Vagina (tissue), 2 donors: Measurements from ENCODE around the gene DIS3L. TPM values are rescaled to one million over a fixed set of nuclear protein-coding genes. Genes with fewer than 3 reads are reported as not detected.
A peak's percentile ranks its signal among the peaks of the same experiment; 100 is the strongest.

ENCODE experiments used
- DNase-seq, 2 donors: peaks; one replicate each; pipeline ENCODE4 v3.0.0-alpha.2; 2017; ENCODE audit errors: extremely low spot score in 2 of 2
- H3K27ac ChIP-seq: fragments of 200-600 bp; sonication (generic); one replicate; pipeline ENCODE4 v1.5.1; 2019
- H3K27me3 ChIP-seq: fragments of 200-600 bp; sonication (generic); one replicate; pipeline ENCODE4 v1.5.1; 2019
- H3K36me3 ChIP-seq, 2 donors: fragments of 200-600 bp; sonication (generic); one replicate each; pipeline ENCODE4 v1.5.1; 2017 to 2019
- H3K4me1 ChIP-seq: fragments of 200-600 bp; sonication (generic); one replicate; pipeline ENCODE4 v1.5.1; 2019
- H3K4me3 ChIP-seq, 2 donors: fragments of 200-600 bp; sonication (generic); 1 replicate in 1 of 2; 2 replicates in 1 of 2; pipeline ENCODE4 v1.5.1; 2016 to 2019
- H3K9me3 ChIP-seq: fragments of 200-600 bp; sonication (generic); one replicate; pipeline ENCODE4 v1.5.1; 2019
- CTCF ChIP-seq, 3 experiments: fragments of 450-650 bp in 2 of 3; fragments of 200-600 bp in 1 of 3; sonication (generic) in 1 of 3; IDR thresholded peaks; one replicate each; pipeline ENCODE4 v1.5.1; 2017 to 2019; ENCODE audit warnings: antibody characterized with exemption in 3 of 3, mild to moderate bottlenecking in 2 of 3, moderate library complexity in 2 of 3
- POLR2A ChIP-seq, 2 donors: fragments of 450-650 bp; IDR thresholded peaks; one replicate each; pipeline ENCODE4 v1.6.1; 2017; ENCODE audit warnings: antibody characterized with exemption in 2 of 2, mild to moderate bottlenecking in 2 of 2, moderate library complexity in 2 of 2
- POLR2AphosphoS5 ChIP-seq, 2 donors: sonication (generic); formaldehyde crosslinking; IDR thresholded peaks; one replicate each; pipeline ENCODE4 v1.9.0; 2017; ENCODE audit warnings: antibody characterized with exemption in 2 of 2, mild to moderate bottlenecking in 2 of 2, low read depth in 1 of 2; ENCODE audit not compliant: insufficient read depth in 1 of 2
- intact Hi-C: fragments of 100-400 bp; cut with DNase I; formaldehyde crosslinking; loops from one replicate; pipeline ENCODE4 v1.15.1; 2023
- total RNA-seq: library from RNA; depleted of rRNA; stranded (reverse); fragments of >200 nt; gene quantifications from one replicate; pipeline ENCODE4 v1.2.3, GENCODE V29; 2016

The DIS3L gene
- total RNA-seq, 1 donor from 2014 or later: 20.9 TPM

GRCh38 chr15:66251790-66252684, 41.3 kb upstream of the DIS3L start:
- Histone ChIP-seq H3K27ac (no peak overlapping the region), H3K4me3 (peak overlapping the region; percentile 40 to 53), H3K9me3 (no peaks in the 10 kb centered on the region), H3K4me1 (peaks cover 34% of the 10 kb centered on the region), H3K36me3 (no peaks in the 10 kb centered on the region), H3K27me3 (no peaks in the 10 kb centered on the region)
- intact Hi-C loops: no loop called here
- TF ChIP-seq POLR2A (IDR thresholded peaks at IDR 0.05) (no peak), POLR2AphosphoS5 (IDR thresholded peaks at IDR 0.05; ENCODE audit: insufficient read depth in 1 of 2, low read depth in 1 of 2) (no peak), CTCF (IDR thresholded peaks at IDR 0.05) (peak in 2 of 3 experiments; percentile 37 to 49)
- no peak for DNase-seq

GRCh38 chr15:66252685-66253417, 40.5 kb upstream of the DIS3L start:
- H3K27me3 ChIP-seq: no peaks in the 10 kb centered on the region
- no peak for DNase-seq

GRCh38 chr15:66253418-66254088, 39.8 kb upstream of the DIS3L start, which contains the start of gene MEGF11:
Gene MEGF11 (minus strand): TSS chr15:66253750. CDS start chr15:66128403, 125,347 bp downstream.
- DNase-seq: no peak

More at GRCh38 chr15:66252685-66253417, 40.5 kb upstream of the DIS3L start:
- no peak overlapping the region for H3K27ac ChIP-seq
- H3K36me3 ChIP-seq: no peaks in the 10 kb centered on the region
- TF ChIP-seq POLR2A (IDR thresholded peaks at IDR 0.05) (no peak), CTCF (IDR thresholded peaks at IDR 0.05) (peak in 1 of 3 experiments; percentile 5), POLR2AphosphoS5 (IDR thresholded peaks at IDR 0.05; ENCODE audit: insufficient read depth in 1 of 2, low read depth in 1 of 2) (peak in 1 of 2 donors; percentile 14)
- H3K9me3 ChIP-seq: no peaks in the 10 kb centered on the region
- H3K4me1 ChIP-seq: peaks cover 34% of the 10 kb centered on the region
- intact Hi-C loops: no loop called here
- peak overlapping the region; percentile 40 to 53 for H3K4me3 ChIP-seq

More at GRCh38 chr15:66253418-66254088, 39.8 kb upstream of the DIS3L start, which contains the start of gene MEGF11:
- H3K36me3 ChIP-seq: no peaks in the 10 kb centered on the region
- intact Hi-C loops: no loop called here
- no peak within 1 kb of the TSS for H3K27ac ChIP-seq
- H3K27me3 ChIP-seq: no peaks in the 10 kb centered on the region
- no peaks in the 10 kb centered on the region for H3K9me3 ChIP-seq
- no peak for TF ChIP-seq POLR2A (IDR thresholded peaks at IDR 0.05)
- TF ChIP-seq CTCF (IDR thresholded peaks at IDR 0.05): no peak
- no peak for TF ChIP-seq POLR2AphosphoS5 (IDR thresholded peaks at IDR 0.05; ENCODE audit: insufficient read depth in 1 of 2, low read depth in 1 of 2)
- peak within 1 kb of the TSS; percentile 40 to 53 for H3K4me3 ChIP-seq
- H3K4me1 ChIP-seq: peaks cover 34% of the 10 kb centered on the region
